Stimulated activated CD8-positive, alpha-beta memory T cell treated with anti-CD3 and anti-CD28 coated beads, Interleukin-4, amount 100 ng/mL, for 4 hours (primary cell): ENCODE results near the gene TSPAN9.

Source experiments
- DNase-seq, 2 donors: peaks; one replicate each; pipeline ENCODE4 v3.0.0-alpha.2; 2020; ENCODE audit warnings: low read depth in 2 of 2, low spot score in 1 of 2

TSPAN9 gene

DNA sequence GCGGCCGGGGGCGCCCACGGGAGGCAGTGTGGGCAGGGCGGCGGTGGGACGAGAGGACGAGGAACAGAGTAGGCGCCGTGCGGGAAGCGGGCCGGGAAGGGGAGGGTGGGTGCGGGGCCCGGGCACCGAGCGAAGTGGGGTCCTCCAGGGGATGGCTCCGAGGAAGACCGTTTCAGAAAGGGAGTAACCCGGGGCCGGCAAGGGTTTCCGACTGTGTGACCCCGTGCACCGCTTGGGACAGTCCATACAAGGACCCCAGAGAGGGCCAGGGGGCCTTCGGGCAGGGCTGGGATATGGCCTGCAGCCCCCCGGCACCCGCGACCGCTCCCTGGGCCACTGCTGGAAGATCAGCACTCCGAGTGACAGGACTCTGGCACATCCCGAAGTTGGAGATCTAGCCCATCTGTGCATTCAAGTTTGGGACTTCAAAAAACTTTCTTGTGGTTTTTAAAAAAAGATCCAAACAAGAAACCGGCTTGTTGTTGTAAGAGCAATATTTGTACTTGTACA lies 448 bp downstream of the TSPAN9 start:
- DNase-seq = no peak

DNA sequence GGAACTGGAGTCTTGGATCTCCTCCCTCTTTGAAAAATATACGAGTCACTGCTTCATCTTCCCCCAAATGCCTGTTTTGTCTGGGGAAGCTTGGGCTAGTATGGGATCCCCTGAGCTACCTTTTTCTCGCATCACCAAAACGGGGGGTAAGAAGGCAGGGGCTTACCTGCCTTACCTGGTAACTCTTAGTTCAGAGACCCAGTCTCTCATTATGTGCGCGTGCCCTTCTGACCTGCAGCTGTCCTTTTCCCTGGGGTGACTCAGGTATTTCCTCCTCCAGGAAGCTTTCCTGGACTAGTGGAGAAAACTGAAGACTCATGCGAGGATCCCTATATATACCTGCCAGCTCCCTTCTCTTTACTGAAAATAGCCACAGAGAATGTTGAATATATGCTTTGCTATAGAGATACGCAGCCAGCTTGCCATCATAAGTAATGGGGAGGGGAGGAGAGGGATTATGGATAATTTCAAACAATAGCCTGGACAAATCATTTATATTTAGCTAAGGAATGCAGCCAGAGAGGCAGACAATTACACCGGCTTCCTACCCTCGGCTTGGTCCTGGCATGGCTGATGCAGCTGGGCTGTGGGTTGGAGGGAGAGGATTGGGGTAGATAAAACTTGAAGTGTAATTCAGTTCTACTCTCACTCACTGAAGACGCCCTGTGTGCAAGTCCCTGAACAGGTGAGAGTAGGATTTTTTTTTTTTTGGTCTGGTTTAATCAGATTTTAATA lies 1.1 kb downstream of the TSPAN9 start:
- no peak for DNase-seq

DNA sequence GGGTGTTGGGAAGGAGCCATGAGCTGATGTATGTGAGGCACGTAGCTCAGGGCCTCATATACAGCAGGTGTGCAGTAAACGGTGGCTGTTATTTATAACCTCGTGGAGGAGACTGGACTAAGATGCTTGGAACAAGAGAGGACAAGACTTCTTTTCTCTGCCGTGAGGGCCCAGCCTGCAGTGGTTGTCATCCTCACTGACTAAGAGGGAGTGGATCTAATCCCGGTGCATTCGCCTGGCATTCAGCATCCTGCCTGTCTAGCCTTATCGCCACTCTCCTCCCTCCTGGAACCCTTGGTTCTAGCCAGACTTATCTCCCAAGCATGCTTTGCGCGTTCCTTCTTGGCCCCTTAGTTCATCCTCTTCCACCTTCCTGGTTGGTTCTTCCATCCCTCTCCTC lies 3.9 kb downstream of the TSPAN9 start:
- no peak for DNase-seq

DNA sequence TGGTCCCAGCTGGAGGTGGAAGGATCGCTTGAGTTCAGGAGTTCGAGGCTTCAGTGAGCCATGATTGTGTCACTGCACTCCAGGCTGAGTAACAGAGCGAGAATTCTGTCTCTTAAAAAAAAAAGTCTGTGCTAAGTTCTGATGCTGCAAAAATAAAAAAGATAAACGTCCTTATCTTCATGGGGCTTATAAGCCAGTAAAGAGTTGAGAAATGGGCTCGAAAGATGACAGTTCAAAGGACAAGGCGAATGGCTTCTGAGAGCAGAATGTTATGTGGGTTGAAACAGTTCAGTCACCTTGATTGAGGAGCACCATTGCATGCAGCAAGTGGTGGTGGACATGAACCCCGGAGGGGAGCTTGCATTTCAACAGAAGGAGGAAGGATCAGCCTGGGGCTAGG lies 4.7 kb downstream of the TSPAN9 start:
- DNase-seq = no peak

DNA sequence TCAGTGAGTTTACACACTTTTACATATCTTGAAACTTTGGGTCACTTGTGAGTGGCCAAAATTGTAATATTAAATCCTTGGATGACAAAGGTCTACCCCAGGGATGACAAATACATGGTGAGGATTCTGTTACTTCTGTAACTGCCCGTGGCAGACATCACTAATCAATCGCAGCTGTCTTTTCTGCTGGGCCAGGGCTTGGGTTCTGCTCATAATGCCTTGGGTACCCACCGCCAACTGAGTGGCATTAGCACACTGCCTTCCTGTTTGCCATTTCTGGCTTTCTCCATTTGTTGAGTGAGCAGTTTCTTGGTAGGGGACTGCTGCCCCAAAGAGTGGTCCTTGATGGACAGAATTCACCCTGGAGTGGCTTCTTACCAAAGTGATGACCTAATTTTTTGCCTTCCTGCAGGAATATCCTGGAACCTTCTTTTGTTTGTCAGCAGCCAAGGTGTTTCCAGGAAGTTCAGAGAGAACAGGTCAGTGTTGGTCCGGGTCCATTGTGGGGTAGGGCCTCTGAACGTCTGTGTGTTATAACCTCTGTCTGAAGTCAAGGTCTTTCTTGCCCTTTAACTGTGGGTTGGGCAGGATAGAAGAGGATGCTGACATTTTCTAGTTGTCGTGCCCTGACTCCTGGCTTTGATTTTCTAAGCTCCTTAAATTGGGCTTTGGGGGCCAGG lies 6.2 kb downstream of the TSPAN9 start:
- no peak for DNase-seq

DNA sequence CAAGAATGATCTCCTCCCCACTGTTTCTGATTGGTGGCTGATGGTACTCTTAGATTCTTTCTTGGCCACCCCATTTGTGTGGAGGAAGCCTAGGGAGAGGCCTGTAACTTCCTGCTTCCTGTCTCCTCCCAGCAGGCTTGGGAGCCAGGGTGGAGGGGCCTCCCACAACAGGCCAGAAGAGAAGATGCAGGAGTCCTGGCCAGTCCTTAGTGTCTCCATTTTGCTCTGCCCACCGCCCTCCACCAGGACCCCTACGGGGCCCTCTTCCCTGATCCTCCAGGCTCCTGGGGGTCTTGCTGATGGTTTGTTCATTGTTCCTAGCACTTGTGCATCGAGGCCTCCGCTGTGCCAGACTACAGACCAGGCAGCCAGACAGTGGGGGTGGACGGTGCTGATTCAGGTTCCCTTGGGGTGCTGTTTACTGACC lies 6.8 kb downstream of the TSPAN9 start:
- no peak for DNase-seq

DNA sequence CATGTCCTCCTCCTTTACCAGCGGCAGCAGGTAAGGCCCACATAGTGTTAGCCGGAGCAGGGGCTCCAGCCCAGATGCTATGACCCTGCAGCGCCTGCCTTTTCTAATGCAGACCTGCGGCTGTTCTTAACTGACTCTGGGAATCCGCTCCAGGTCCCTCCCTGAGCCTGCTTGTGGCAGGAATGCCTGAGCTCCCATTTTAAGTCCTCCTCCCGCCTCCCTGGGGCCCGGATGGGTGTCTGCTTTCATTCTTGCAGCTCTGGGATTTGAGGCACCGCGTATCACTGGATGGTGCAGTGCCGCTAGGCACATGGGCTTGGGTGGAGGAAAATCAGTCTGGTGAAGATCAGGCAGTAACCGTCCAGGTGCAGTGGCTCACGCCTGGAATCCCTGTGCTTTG lies 7.6 kb downstream of the TSPAN9 start:
- no peak for DNase-seq

DNA sequence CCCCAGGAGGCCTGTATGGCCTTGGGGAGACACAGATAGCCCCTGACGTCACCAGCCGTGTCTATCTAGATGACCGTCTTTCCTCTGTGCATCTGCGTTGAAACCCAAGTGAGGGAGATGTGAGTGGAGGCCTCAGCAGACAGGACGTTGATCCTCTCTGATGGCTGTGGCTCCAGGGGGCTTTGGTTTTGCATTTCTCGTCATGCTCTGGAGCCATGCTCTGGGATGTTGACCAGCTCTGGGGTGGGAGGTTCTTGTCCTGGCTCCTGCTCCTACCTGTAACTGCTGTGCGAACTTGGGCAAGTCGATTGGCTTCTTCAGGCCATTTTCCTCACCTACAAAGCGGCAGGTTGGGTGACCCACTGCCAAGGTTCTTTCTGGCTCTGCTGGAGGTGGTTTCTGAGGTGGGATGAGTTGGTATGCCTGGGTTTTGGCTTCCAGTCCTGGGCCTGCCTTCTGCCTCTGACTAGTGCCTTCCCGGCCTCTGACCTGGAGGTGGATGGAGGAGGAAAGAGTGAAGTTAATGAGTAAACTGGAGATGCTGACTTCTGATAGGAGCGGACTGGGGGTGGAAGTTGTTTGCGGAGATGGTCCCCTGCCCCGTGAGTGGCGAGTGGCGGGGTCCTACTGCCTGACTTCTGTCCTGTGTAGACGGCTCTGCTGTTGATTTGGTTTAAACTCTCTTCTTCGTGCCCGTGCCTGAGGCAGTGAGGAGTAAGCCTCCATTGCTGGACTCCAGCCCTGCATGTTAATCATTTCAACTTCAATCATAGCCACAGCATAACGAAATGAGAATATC lies 8.4 kb downstream of the TSPAN9 start:
- DNase-seq = no peak

DNA sequence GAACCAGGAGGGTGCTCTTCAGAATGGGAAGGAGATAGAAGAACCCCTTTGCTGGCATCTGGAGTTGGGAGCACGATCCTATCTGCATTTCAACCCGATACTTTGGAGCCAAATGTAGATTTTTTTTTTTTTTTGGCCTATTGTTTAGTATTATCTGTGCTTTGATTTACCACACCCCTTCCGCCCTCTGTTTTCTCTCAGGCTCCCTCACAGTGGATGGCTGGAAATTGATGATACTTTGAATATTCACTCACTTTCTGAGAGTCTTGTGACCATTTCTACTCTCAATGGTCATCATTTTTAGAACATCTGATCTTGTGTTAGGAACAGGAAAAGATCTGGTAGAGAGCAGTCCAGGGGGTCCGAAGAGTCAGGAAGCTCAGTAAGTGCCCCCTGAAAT lies 9.0 kb downstream of the TSPAN9 start:
- DNase-seq = no peak

DNA sequence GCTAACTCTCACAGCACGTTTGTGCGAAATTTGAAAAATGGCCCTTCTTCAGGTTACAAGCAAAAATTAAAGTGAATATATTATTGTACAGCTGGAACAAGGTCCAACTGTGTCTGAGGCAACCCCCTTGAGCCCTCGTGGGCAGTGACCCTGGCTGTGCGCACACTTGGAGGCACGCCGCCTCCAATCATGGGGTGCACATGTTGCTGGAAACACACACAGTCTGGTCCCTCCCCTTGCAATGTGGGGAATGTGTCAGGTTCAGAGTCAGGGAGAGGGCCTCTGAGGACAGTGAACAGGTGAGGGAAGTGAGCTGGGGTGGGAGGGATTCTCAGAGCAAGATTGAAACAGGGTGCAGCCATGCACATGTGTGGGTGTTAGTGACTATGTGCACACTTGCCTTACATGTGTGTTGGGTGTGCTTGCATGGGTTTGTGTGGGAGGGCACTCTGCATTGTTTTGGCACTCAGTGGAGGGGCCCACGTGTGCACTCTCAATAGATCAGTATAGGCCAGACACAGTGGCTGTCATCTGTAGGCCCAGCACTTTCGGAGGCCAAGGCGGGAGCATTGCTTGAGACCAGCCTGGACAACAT lies 9.6 kb downstream of the TSPAN9 start:
- no peak for DNase-seq

DNA sequence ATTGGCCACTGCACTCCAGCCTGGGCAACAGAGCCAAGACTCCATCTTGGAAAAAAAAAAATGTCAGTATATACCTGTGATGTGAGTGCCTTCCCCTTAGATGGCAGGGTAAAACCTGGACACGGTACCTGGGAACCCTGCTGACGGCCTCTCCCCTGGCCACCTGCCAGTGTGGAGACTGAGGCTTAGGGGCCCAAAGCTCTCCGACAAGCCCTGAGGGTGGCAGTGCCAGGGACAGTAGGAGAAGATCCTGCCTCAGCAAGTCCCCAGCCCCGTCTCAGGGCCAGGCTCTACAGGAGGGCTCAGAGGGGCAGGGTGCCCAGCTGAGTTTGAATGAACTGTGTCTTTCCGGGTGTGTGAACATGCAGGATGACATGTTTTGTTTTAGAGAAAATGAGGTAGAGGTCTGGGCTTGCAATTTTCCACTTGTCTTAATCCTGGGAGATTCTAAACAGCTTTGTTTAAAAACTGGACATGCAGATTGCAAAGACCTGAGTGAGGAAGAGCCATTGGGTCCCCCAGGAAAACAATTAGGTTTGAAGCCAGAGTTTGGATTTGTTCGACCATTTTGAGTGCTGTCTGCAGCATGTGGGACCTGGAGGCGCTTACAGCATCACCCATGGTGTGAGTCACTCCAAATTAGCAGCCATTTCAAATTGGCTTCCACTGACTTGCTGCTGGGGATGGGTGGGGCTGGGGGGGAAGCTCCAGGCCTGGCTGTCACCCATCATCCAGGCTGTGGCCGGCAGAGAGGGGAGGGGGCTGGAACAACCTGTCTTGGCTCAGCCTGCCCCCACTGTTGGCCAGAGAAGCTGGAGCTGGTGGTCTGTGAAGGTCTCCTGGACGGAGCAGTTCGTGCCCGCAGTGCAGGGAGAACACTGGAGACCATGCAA lies 10.8 kb downstream of the TSPAN9 start:
- no peak for DNase-seq

DNA sequence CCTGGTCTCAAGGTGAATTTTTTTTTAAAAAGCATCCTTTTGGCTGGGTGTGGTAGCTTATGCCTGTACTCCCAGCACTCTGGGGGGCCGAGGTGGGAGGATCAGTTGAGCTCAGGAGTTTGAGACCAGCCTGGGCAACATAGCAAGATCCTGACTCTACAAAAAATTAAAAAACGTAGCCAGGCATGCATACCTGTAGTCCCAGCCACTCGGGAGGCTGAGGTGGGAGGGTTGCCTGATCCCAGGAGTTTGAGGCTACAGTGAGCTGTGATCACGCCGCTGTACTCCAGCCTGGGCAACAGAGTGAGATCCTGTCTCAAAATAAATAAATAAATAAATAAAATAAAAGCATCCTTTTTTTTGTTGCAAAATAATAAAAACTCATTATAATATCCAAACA lies 12.4 kb downstream of the TSPAN9 start:
- no peak for DNase-seq

DNA sequence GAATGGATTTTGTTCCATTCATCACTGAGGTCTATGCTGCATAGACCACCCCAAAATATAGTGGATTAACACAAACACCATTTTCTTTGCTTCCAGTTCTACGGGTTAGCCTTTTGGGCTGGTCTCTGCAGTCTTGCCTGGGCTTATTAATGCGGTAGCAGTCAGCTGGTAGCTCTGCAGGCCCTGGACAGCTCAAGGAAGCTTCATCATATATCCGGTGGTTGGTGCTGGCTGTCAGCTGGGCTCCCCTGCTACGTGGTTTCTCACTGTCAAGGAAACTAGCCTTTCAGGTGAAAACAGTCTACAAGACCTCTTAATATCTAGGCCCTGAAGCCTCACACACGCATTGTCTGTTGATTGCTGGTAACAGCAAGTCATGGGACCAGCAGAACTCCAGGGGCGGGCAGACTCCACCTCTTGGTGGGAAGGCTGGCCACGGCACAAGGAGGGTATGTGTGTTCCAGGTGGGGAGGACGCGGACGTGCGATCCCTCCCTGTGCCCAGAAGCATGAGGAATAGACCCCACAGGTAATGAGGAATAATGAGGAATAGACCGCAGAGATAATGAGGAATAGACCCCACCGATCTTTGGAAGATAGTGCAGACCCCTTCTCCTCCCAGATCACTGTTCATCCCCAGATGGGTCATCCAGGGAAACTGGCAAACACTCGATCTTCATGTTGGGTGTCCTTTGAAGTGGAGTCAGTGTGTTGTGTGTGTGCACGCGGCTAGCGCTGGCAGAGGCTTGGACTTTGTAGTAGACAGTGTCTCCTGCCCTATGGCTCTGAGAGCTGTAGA lies 13.3 kb downstream of the TSPAN9 start:
- DNase-seq = no peak

DNA sequence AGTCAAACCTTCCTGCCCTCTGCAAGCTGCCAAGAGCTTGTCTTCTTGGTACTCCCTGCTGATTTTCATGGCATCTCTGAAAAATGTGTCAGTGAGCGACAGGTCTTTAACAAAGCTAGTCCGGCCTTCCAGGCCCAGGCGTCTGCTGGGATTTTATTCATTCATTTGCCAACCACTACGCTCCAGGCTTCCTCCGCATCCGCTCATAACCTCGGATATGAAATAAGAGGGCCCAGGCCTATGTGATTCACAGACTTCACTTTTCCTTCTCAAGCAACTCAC lies 13.8 kb downstream of the TSPAN9 start:
- DNase-seq = no peak

DNA sequence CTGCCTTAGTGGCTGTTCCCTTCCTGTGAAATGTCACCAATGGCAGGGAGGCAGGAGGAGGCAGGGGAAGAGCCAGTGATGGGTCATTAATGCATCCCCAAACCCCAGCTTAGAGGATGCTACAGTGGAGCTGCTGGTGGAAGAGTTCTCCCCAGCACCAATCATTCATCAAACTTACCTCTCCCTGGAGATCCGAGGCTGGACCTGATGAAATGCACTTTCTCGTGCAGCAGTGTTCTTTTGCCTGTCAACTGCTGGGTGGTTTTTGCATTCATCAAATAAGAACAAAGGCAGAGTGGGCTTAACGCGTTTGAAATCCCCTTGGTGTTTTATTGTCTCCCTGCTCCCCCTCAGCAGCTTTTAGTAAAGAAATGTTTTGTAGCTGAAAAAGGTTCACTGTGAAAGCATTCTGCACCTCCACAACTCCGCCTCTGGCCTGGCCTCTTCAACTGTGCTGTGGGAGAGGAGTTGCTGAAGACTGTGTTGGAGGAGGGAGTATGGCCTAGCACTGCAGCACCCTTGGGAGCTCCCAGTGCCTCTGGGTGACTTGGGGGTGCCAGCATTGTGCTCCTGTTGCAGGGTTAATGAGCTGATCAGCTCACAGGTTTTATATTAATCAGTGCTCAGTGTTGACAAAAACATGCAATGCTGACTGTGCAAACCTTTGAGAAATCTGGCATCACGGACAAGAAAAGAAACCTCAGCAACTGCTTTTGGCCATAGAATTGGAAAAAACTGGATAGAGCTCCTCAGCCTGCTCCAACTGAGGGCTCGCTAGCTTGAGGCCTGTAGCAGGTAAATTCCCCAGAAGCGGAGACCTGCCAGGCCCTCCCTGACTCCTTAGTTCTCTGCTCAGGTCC lies 14.4 kb downstream of the TSPAN9 start:
- no peak for DNase-seq

DNA sequence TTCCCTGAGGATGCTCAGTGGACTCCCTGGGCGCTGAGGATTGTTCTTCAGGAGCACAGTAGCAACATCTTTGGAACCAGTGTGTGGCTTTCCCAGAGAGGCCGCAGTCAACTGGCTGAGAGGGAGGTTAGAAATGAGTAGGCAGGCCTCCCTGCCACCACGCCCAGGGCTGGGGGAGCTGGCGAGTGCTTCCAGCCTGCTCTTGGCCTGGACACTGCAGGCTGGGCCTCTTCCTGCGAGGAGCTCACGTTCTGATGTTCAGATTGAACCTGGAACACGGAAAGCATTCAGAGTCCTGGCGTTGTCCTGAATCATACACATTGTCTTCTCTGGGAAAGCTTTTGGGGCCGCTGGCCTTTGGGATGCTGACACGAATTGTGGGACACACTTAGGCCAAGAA lies 15.6 kb downstream of the TSPAN9 start:
- no peak for DNase-seq

DNA sequence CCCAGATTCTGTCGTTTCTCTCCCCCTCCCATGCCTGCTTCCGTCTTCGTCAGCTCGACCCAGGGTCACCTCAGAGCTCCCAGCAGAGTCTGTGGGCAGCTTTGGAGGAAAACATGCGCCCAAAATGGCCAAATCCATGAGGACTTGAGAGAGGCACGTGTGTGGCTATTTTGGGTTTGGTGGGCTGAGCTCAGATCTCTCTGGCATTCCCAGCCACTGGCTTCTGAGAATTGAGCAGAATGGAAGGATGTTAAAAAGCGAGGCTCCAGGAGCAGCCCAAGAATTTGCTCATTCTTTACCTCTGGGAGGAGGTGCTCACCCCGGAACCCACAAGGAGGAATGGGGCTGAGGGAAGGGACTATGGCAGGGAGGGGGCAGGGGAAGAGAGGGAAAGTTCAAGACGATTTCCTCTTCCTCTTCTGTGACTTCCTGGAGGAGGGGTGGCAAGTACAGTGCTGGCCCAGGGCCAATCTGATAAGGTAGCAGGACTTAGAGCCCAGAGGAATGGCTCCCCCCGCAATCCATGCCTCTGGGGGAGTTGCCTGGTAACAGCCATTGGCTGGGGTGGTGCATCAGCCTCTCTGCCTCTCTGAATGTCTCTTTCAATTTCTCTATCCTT lies 20.1 kb downstream of the TSPAN9 start:
- no peak for DNase-seq

DNA sequence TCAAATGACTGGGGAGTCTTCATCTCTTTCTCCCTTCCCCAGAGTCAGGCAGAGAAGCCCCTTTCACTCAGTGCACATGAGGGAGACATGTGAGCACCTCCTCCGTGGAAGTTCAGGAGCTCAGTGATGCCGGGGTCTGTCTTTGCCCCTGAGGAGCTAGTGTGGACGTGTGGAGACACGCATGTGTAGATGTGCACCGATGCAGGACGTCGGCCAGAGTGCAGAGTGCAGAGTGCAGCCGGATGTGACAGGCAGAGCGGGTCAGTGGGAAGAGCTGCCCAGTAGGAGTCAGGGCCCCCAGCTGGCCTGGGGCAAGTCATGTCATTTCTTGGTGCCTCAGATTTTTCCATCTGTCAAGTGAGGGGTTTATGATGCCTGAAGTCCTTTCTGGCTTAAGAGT lies 20.7 kb downstream of the TSPAN9 start:
- no peak for DNase-seq

DNA sequence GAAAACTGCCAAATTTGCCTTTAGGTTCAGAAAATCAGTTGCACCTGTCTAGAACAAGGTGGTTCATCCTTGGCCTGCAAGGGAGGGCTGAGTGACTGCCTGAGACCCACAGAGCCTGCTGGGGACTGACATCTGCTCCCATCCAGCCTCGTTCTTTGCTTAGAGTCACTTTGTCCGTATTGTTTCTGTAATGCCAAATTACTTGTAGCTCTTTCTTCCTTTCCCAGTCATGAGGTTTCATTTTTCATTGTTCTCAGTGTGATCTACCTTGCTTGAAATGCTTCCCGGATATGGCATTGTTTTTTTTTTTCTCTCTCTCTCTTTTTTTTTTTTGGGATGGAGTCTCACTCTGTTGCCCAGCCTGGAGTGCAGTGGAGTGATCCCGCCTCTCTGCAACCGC lies 21.3 kb downstream of the TSPAN9 start:
- DNase-seq = no peak
